ENCODE data around the gene DPYSL5.
"Not testable (repeated sequence)": the region's sequence is repeated elsewhere in the genome, so short reads cannot be mapped to it uniquely, and the experiment has no call there.

DPYSL5 gene

DNA sequence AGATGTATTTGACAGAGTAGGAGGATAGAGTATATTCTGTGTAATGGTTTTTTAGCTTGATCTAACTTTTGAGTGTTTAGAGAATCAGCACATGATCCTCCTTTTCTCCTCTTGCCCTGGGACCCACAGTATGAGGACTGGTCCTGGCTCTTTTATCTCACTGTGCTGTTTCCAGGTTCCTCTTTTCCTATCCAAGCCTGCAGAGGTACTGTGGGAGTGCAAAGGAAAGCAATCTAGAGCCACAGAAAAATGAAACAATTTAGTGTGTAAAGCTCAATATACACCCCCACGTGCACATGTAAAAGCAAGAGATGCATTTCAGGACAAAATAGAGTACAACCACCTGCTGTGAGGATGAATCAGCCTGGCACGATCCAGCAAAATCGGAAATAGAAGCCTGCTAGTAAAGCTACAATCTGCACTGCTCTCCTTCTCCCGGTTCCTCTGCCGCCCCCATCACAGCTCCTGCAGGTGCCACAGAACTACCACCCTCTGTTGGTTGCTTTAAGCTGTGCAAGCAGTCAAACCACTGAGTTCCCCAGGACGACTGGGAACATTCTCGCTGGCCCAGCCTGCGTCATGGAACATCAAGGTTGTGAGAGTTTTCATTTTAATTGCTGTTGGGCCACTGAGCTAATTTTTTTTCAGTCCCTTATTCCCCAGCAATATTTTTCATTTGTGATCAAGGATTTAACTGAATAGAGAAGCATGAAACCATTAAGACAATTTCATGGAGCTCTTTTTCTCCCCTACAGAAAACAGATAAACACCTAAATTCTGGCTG lies 74.7 kb downstream of the DPYSL5 start:
- DNase-seq (ENCODE audit: low read depth in 1 of 2, low spot score in 1 of 2), result peak in 1 of 2 donors; percentile 6

DNA sequence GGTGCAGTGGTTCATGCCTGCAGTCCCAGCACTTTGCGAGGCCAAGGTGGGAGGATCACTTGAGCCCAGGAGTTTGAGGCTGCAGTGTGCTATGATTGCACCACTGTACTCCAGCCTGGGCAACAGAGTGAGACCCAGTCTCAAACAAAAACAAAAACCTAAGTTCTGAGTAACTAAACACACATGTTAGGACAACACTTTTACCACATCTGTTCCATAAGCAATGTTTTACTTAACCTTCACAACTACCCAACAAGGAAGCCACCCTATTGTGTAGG lies 75.2 kb downstream of the DPYSL5 start:
- DNase-seq (ENCODE audit: low read depth in 1 of 2, low spot score in 1 of 2), result not testable (repeated sequence)

DNA sequence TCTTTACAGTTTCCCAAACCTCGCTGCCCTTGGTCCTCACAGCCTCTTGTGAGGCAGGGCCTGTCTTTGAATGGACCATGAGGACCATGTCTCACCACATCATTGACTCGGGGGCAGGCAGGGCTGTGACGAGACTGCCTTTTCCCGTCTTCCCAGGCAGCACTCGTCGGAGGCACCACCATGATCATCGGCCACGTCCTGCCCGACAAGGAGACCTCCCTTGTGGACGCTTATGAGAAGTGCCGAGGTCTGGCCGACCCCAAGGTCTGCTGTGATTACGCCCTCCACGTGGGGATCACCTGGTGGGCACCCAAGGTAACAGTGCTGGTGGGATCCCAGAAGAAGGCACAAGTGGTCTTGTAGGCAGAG lies 76.8 kb downstream of the DPYSL5 start:
- DNase-seq (ENCODE audit: low read depth in 1 of 2, low spot score in 1 of 2), result no peak

DNA sequence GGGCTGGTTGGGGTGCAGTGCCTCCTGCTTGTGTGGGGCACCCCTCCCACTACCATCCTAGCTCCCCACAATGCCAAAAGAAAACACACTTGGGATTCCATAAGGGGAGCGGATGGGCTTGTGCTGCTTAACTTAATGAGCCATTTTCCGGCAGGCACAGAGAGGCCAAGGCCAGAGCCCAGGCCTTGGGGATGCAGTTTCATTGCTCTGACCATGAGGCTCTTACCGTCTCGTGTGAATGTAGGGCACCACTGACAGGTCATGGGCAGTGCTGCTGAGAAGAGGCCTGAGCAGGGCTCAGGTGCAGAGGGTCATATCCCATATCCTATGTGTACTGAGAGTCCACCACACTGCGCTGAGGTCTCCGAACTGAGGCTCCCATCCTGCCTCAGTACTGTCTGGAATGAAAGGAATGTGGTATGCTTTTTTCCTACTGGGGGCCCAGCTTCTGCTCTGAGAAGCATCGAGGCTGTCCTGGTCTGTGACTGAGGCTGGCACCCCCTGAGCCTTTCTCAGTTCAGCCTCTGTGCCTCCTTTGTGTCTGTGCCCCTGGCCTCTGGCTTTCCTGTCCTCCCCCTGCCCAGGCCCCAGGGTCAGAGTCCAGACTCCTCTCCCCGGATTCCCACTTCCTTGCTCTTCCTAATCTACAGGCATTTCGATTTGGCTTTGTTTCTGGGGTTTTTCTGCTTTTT lies 77.3 kb downstream of the DPYSL5 start:
- no peak for DNase-seq (ENCODE audit: low read depth in 1 of 2, low spot score in 1 of 2)

DNA sequence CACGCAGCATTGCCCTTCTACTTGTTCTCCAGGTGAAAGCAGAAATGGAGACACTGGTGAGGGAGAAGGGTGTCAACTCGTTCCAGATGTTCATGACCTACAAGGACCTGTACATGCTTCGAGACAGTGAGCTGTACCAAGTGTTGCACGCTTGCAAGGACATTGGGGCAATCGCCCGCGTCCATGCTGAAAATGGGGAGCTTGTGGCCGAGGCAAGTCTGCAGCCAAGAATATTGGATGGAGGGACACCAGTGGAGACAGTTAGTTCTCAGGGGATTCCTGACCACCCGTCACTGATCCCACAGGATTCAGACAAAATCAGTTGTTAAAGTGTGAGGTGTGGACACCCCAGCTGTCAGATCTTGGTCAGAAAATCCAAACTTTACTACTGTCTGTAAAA lies 79.3 kb downstream of the DPYSL5 start:
- DNase-seq (ENCODE audit: low read depth in 1 of 2, low spot score in 1 of 2), result no peak

DNA sequence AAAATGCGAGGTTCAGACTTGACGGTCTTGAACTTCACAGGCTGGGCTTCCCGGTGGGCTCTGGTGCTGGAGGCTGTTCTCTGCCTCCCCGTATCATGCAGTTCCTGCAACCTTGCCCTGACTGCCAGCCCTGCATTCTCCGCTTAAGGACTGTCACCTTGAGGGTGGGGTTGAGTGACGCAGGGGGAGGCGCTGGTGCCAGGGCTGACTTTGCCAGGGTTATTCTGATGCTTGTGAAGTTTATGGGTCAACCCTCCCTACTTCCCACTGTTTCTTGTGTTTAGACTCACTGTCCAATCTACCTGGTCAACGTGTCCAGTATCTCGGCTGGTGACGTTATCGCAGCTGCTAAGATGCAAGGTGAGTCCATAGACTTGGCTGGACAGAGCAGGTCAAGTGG lies 85.0 kb downstream of the DPYSL5 start:
- DNase-seq (ENCODE audit: low read depth in 1 of 2, low spot score in 1 of 2), result no peak

DNA sequence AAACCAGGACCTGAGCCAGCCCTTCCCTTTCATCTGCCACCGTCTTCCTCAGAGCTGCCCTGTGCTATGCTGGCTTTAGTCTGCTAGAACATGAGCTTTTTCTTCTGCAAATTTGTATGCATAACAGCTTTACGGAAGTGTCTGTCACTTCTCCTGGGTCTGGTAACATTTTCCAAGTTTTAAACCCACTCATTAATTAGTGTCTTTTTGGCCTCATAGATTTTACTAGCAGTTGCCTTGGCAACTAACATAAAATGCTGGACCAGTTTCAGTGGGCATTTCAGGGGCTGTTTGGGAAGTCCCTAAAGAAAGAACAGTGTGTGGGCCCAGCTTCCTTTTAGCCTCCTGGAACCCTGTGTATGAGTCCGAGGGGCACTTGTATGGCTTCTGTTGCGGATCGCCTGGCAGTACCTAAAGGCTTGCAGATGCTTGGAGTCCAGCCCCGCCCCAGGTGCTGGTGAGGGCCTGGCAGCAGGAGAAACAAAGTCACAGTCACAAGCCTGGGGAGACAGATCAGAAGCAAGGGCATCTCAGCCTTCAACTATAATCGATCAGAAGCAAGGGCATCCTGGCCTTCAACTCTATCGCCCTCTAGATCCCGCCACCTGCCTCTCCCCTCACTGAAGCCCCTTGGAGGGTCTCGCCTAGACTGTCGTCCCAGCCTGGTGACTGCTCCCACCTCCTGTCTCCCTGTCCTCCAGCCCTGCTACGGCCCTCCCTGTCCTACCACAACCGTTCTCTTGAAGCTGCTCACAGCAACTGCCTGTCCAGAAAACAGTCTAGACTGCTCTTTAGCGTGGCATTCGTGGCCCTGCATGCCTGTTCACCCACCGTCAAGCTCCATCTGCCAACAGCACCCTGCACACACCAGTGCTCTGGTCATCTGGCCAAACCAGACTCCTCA lies 85.8 kb downstream of the DPYSL5 start:
- no peak for DNase-seq (ENCODE audit: low read depth in 1 of 2, low spot score in 1 of 2)

DNA sequence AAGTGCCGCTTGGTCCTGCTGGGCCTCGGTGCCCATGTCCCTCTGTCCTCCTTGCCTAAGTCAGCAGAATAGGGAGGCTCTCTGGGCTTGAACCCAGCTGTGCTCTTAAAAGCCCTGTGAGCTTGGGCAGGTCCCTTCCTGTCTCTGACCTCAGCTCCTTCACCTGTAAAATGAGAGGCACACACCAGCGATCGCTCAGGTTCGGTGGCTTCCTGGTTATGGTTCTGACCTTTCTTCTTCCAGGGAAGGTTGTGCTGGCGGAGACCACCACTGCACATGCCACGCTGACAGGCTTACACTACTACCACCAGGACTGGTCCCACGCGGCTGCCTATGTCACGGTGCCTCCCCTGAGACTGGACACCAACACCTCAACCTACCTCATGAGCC lies 86.4 kb downstream of the DPYSL5 start:
- no peak for DNase-seq (ENCODE audit: low read depth in 1 of 2, low spot score in 1 of 2)

DNA sequence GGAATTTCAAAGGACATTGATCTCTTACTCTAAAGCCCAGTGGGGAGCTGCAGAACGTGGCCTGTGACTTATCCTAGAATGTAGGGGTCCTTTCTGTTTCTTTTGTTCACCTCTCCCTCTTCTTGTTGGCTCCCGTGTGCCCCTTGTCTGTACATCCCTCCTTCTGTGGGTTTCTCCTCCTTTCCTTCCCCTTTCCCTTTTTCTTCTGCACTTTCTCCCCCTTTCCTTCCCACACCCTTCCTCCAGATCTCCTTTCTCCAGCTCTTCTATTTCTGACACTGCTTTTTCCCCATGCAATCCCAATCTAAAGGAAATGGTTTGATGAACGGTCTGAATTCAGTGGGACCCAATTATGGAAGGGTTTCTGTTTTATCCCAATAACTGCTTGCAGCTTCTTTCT lies 87.1 kb downstream of the DPYSL5 start:
- DNase-seq (ENCODE audit: low read depth in 1 of 2, low spot score in 1 of 2), result no peak

DNA sequence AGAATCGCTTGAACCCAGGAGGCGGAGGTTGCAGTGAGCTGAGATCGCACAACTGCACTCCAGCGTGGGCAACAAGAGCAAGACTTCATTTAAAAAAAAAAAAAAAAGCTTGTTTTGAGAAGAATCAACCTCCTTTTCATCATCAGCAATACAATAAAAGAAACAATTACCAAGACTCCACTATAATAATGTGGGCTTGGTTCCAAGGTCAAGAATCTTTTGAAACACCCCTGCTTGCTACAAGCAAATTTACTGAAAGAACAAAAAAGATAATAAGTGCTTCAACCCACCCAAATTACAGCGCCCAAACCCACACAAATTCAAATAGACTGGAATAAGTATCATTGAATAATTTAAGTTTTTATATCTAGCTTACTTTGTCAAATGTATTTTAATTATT lies 88.9 kb downstream of the DPYSL5 start:
- DNase-seq (ENCODE audit: low read depth in 1 of 2, low spot score in 1 of 2), result no peak

DNA sequence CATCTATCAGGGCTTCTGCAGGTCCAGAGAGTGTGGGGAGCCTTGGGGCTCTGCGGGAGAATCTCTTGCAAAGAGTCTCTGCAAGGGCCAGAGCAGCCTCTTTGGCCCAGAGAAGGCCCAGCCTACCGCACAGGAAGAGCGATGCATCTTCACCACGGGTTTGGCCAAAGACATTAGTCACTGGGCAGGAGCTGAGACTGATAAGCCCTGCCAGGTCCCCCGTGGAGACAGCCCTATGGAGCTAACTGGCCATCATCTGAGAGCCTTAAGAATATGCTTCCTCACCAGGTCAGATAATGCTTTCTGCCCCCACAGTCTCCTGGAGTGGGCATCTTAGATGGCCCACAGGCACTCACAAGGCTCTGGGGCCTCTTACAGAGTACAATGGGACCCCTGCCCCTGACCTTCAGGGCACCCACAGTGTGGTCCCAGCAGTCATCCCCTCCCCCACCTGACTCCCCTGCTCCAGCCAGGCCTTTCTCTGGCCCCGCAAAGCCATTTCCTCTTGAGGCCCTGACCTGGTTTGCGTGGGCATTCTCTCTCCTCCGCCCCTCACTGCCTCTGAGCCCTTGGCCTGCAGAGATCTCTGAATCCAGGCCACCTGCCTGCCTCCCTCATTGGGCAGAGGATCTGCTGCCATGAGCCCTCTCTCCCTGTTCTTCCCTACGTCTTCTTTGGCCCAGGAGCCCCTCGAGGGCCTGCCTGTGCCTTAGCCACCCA lies 90.6 kb downstream of the DPYSL5 start:
- DNase-seq (ENCODE audit: low read depth in 1 of 2, low spot score in 1 of 2), result no peak

DNA sequence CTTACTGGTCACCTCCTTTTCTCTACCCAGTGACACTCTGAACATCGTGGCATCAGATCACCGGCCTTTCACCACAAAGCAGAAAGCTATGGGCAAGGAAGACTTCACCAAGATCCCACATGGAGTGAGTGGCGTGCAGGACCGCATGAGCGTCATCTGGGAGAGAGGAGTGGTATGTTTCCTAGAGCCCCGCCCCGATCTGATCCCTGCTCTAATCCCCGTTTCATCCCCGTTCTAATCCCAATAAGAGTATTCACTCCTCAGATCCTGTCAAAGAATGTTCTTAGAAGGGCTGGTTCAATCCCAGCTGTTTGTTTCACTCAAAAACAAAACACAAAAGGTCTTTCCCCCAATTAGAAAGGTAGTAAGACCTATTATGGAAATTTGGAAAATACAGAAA lies 92.1 kb downstream of the DPYSL5 start:
- no peak for DNase-seq (ENCODE audit: low read depth in 1 of 2, low spot score in 1 of 2)

DNA sequence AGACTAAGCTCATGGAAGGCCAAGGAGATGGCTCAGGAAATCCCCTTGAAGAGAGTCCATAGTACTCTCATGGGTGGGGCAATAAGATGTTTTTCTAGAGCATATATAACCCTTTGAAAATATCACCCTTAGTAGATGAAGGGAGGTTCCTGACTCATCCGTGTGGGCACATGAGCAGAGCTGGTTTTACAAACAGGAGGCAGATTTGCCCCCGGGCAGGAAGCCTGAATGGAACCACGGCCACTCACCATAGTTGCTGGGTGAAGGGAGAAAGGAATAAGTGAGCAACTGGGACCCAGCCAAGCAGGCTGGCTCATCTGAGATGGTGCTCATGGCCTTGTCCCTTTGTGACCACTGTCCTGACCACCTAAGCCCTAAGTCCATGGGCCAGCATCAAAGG lies 93.6 kb downstream of the DPYSL5 start:
- no peak for DNase-seq (ENCODE audit: low read depth in 1 of 2, low spot score in 1 of 2)

DNA sequence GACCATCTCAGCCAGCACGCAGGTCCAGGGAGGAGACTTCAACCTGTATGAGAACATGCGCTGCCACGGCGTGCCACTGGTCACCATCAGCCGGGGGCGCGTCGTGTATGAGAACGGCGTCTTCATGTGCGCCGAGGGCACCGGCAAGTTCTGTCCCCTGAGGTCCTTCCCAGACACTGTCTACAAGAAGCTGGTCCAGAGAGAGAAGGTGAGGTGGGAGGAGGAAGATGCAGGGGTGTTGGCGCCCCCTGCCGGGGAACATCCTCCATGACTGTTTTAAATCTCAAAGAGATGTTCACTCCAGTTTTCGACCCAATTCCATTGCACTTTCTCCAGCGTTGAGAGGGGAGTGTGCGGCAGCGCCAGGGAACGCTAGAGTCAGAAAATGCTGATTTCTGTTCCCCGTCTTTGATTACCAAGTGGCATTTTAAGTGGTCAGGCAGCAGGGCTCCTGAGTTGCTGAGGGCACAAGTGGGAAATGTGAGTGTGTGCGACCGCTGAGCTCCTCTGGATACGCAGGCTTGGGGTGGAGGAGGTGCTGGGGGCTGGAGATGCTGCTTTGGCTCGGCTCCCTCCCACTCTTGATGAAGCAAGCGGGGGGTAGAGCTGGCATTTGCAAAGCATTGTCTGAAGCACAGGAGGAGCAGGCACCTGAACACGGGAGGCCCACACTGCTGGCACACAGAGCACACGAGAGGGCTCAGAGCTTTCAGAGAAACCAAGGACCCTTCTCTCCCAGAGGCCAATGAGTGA lies 94.8 kb downstream of the DPYSL5 start:
- peak; percentile 17 to 45 for DNase-seq (ENCODE audit: low read depth in 1 of 2, low spot score in 1 of 2)

DNA sequence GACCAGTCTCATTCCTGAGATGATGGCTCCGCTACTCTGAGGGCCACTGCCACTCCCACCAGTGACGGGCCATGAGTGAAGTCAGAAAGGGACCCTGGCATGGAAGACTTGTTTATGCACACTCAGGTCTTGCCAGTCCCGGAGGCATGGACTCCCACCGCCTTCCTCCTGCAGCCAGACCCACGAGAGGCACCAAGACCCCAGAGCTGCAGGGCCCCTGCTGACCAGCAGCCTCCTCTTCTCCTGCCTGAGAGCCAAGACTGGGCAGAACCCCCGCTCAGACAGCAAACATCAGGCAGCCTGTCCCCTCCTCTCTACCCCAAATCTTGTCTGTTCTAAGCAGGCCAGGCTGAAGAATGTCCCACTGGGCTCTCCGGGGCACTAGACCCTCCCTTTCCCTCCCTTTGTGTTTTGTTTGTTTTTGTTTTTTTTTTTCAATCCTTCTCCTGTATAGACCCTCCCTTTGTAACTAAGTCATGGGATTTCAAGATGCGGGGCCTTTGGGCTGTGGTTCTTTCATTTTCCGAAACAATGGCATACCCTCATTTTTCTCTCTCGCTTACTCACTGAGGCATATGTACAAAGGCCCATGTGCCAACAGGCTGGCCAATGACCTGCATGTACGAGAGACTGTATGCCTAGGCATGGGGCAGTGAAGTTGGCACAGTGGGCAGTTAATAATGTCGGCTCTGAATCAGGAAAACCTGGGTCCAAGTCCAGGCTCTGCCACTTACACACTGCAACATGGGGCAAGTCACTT lies 98.2 kb downstream of the DPYSL5 start:
- no peak for DNase-seq (ENCODE audit: low read depth in 1 of 2, low spot score in 1 of 2)

DNA sequence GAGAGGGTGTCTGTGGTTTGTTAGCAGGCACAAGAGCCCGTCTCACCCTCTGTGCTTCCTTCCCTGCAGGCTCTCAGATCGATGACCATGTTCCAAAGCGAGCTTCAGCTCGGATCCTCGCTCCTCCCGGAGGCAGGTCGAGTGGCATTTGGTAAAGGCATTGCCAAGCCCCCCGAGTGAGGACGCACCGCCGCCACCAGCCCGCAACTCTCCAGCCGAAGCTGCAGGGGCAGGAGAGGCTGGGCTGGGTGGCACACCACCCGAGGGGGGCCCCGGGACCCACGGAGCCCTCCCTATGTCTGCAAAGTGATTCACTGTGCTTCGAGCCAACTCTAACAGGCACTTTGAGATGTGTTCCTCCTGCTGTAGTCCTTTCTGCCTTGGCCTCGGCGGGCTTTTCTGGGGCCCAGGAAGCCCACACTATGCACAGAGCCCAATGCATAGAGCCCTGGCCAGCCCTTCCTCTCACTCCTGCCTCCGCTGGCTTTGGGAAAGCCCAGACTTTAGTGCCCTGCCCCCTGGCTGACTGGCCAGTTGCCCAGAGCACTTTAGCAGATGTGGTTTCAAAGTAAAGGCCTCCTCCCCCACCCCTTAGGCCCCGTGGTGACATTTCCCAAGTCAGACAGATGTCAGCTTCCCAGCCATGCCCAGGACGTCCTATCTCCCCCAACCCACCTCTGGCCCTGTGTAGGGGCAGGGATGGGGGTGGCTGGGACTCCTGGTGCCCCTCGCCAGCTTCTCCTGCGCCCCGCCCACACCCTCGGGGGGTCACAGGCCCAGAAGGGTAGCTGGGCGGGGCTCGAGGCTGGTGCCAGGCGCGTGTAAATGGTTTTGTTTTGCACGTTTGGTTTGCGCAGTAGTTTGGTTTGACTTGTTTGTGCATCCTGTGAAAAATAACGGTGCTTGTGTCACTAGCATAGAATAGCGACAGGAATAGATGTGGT lies 99.2 kb downstream of the DPYSL5 start:
- no peak for DNase-seq (ENCODE audit: low read depth in 1 of 2, low spot score in 1 of 2)

DNA sequence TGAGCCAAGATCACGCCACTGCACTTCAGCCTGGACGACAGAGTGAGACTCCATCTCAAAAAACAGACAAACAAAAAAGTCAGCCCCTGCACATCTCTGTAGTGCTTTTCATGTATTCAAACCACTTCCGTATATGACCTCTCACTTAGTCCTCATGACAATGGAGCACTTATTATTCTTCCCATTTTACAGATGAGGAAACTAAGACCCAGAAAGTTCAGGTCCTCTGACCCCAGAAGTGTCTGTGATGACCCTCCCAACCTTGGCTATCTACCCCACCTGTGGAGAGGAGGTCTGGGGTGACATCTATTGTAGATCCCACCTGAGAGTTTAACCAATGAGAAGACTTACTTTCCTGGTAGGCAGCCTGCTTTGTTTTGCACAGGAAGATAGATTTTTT lies 100.9 kb downstream of the DPYSL5 start:
- no peak for DNase-seq (ENCODE audit: low read depth in 1 of 2, low spot score in 1 of 2)

DNA sequence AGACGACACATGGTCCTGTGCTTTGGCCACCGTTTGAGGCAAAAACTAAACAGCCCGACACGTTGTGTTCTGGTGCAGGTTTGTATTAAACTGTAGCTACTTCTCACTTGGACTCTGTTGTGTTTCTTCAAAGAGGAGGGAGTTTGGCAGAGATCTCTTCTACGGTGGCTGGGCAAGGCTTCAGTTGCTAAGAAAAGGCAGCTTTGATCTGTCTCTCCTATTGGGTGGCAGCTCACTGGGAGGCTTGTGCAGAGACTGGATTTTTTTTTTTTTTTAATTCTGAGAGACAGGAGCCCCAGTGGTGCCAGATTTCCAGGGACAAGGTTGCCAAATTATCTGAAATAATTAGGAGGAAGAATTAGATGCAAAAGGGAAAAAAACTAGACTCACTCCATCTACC lies 102.3 kb downstream of the DPYSL5 start:
- DNase-seq (ENCODE audit: low read depth in 1 of 2, low spot score in 1 of 2), result no peak

DNA sequence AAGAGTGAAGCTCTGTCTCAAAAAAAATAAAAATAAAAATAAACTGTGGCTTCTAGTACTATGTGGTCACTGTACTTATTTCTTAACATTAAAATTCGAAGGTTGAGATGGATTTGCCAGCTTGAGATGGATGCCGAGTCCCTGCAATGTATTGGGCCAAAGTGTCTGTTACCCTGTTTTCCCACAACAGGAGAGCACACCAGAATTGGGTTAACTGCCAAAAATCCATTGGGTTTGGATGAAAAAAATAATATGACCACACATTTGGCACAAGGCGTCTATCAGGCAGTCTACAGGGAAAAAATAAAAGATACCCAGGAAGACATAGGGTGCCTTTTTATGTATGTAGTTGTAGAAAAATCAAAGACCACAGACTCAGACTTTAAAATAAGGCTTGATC lies 103.3 kb downstream of the DPYSL5 start:
- DNase-seq (ENCODE audit: low read depth in 1 of 2, low spot score in 1 of 2), result no peak
